Endothelial cell of umbilical vein (primary cell): Measurements from ENCODE around the gene SKAP1. TPM values are rescaled to one million over a fixed set of nuclear protein-coding genes. Genes with fewer than 3 reads are reported as not detected.
"Not testable (repeated sequence)": the region's sequence is repeated elsewhere in the genome, so short reads cannot be mapped to it uniquely, and the experiment has no call there.

Experiments used
- BruUV-seq: library from RNA; stranded (reverse); fragments of 400-500 nt; replicated peaks from 2 replicates; lab custom pipeline; 2021; lab: Mats Ljungman, UMichigan
- CTCF ChIA-PET: fragments of 300-600, 350-600 bp; sonication (Branson Sonifier 250); formaldehyde crosslinking; loops from one replicate; lab custom pipeline; 2021; ENCODE audit warnings: antibody characterized with exemption, inconsistent platforms; lab: Charles Lee
- POLR2A ChIA-PET: fragments of 300-600, 350-600 bp; sonication (Branson Sonifier 250); formaldehyde crosslinking; loops from one replicate; lab custom pipeline; 2021; ENCODE audit warnings: antibody characterized with exemption, inconsistent platforms; lab: Charles Lee
- DNase-seq: peaks from one replicate; pipeline ENCODE4 v3.0.0-alpha.2; 2011; ENCODE audit warnings: low read depth, low spot score
- FAIRE-seq: peaks from 2 replicates; lab custom pipeline; 2011; peaks lifted over from hg19 to GRCh38; lab: Jason Lieb, UNC
- H2AFZ ChIP-seq: 2 replicates; pipeline ENCODE4 v1.6.0; 2012; ENCODE audit warnings: low read depth, low read length, control low read depth, inconsistent platforms
- H3K27ac ChIP-seq: 2 replicates; pipeline ENCODE4 v1.5.1; 2011; ENCODE audit warnings: low read depth, mild to moderate bottlenecking, control low read depth, low read length, moderate library complexity; ENCODE audit not compliant: insufficient read depth
- H3K27me3 ChIP-seq, 2 experiments: 2 replicates each; pipeline versions ENCODE4 v1.6.0 to v1.6.1; 2011; ENCODE audit warnings: low read length in 2 of 2, mixed read lengths in 1 of 2; ENCODE audit not compliant: control insufficient read depth in 2 of 2, insufficient read depth in 2 of 2
- H3K36me3 ChIP-seq, 2 experiments: 2 replicates in 1 of 2; 3 replicates in 1 of 2; pipeline ENCODE4 v1.5.1; 2011; ENCODE audit warnings: low read length in 2 of 2, mild to moderate bottlenecking in 1 of 2, moderate library complexity in 1 of 2; ENCODE audit not compliant: control insufficient read depth in 2 of 2, insufficient read depth in 2 of 2; ENCODE audit errors: extremely low read depth in 1 of 2
- H3K4me1 ChIP-seq: 3 replicates; pipeline ENCODE4 v1.5.1; 2011; ENCODE audit warnings: mild to moderate bottlenecking, low read length; ENCODE audit not compliant: control insufficient read depth, insufficient read depth; ENCODE audit errors: extremely low read depth
- H3K4me2 ChIP-seq: 2 replicates; pipeline ENCODE4 v1.6.1; 2011; ENCODE audit warnings: low read length, control low read depth, mixed read lengths; ENCODE audit not compliant: insufficient read depth
- H3K4me3 ChIP-seq, 3 experiments: fragments of 200-600 bp in 1 of 3; sonication (generic), shearing (Covaris generic) in 1 of 3; replicated peaks in 1 of 3; 2 replicates each; pipeline ENCODE4 v1.5.1; 2011 to 2016; ENCODE audit warnings: control low read depth in 3 of 3, low read length in 3 of 3, mild to moderate bottlenecking in 2 of 3, inconsistent platforms in 1 of 3, low read depth in 1 of 3, moderate library complexity in 1 of 3; ENCODE audit not compliant: insufficient read depth in 1 of 3
- H3K79me2 ChIP-seq: 2 replicates; pipeline ENCODE4 v1.6.0; 2012; ENCODE audit warnings: low read length, inconsistent platforms; ENCODE audit not compliant: control insufficient read depth, insufficient read depth
- H3K9ac ChIP-seq: replicated peaks from 2 replicates; pipeline ENCODE3; 2011; ENCODE audit warnings: low read length, control low read depth; ENCODE audit not compliant: insufficient read depth; ENCODE audit errors: extremely low read depth
- H3K9me1 ChIP-seq: replicated peaks from 3 replicates; pipeline ENCODE4 v1.6.0; 2011; ENCODE audit warnings: mild to moderate bottlenecking, low read length; ENCODE audit not compliant: control insufficient read depth, insufficient read depth; ENCODE audit errors: extremely low read depth
- H3K9me3 ChIP-seq: replicated peaks from 2 replicates; pipeline ENCODE4 v1.5.1; 2012; ENCODE audit warnings: low read length, inconsistent platforms; ENCODE audit not compliant: control insufficient read depth, insufficient read depth
- H4K20me1 ChIP-seq: replicated peaks from 2 replicates; pipeline ENCODE3; 2011; ENCODE audit warnings: mild to moderate bottlenecking, low read length; ENCODE audit not compliant: control insufficient read depth, insufficient read depth; ENCODE audit errors: extremely low read depth
- EZH2 ChIP-seq: IDR thresholded peaks from 2 replicates; pipeline ENCODE4 v1.6.1; 2012; ENCODE audit warnings: borderline replicate concordance, low read depth, mild to moderate bottlenecking, moderate library complexity, low read length, inconsistent platforms; ENCODE audit not compliant: severe bottlenecking
- FOS ChIP-seq: IDR thresholded peaks from 2 replicates; pipeline ENCODE4 v1.6.1; 2011; ENCODE audit warnings: mild to moderate bottlenecking, low read length, moderate library complexity, borderline replicate concordance; ENCODE audit not compliant: insufficient read depth
- GATA2 ChIP-seq: IDR thresholded peaks from 2 replicates; pipeline ENCODE4 v1.7.0; 2011; ENCODE audit warnings: low read depth, mild to moderate bottlenecking, moderate library complexity, mixed read lengths, low read length; ENCODE audit not compliant: insufficient read length, insufficient read depth
- JUN ChIP-seq: IDR thresholded peaks from 2 replicates; pipeline ENCODE4 v1.6.1; 2011; ENCODE audit warnings: borderline replicate concordance, low read depth; ENCODE audit not compliant: insufficient read length, insufficient read depth
- MAX ChIP-seq: IDR thresholded peaks from 2 replicates; pipeline ENCODE4 v1.6.1; 2011; ENCODE audit not compliant: insufficient read depth, insufficient read length
- MYC ChIP-seq: IDR thresholded peaks from one replicate; pipeline ENCODE4 v1.6.1; 2011; ENCODE audit warnings: mild to moderate bottlenecking, low read depth, low read length
- POLR2A ChIP-seq: IDR thresholded peaks from 2 replicates; pipeline ENCODE4 v1.6.1; 2012; ENCODE audit warnings: low read depth, mild to moderate bottlenecking, control low read depth, low read length
- POLR2AphosphoS5 ChIP-seq: IDR thresholded peaks from 2 replicates; pipeline ENCODE4 v1.6.1; 2012; ENCODE audit warnings: low read depth, mild to moderate bottlenecking, control low read depth, low read length, moderate library complexity; ENCODE audit not compliant: insufficient read depth
- dilution Hi-C: fragments of 300-500 bp; cut with MboI; formaldehyde crosslinking; loops from one replicate; pipeline ENCODE4 v1.15.0; 2019; ENCODE audit warnings: low sequenced_read_pairs; ENCODE audit not compliant: extremely low pct_ligation_motif_present
- intact Hi-C: fragments of 100-400 bp; cut with micrococcal nuclease; formaldehyde crosslinking; loops from one replicate; pipeline ENCODE4 v1.10.0; 2022
- polyA plus RNA-seq, 4 experiments: library from polyadenylated mRNA; depleted of rRNA in 3 of 4; stranded (reverse) in 3 of 4; unstranded in 1 of 4; fragments of >200 nt; gene quantifications; 2 replicates each; pipeline versions ENCODE4 v1.2.1 to v1.2.3, GENCODE V29; 2011 to 2012; ENCODE audit warnings: missing spikeins in 1 of 4
- total RNA-seq: library from RNA; stranded (reverse); gene quantifications from 2 replicates; pipeline ENCODE4 v1.2.3, GENCODE V29; 2021
- TF ChIP-seq, protein P1 (sequence below), 2 donors: IDR thresholded peaks; 1 replicate in 1 of 2; 2 replicates in 1 of 2; pipeline ENCODE4 v1.5.1; 2011; ENCODE audit warnings: low read length in 2 of 2, mild to moderate bottlenecking in 2 of 2, moderate library complexity in 2 of 2, control low read depth in 1 of 2, inconsistent platforms in 1 of 2, low read depth in 1 of 2; ENCODE audit not compliant: insufficient read depth in 1 of 2; ENCODE audit errors: extremely low read depth in 1 of 2

Gene SKAP1
- total and polyA plus RNA-seq, 2 donors (not counting 3 experiments of a cell fraction or from before 2014, with no cell fraction given) = 0.75 TPM; not detected in 1

DNA sequence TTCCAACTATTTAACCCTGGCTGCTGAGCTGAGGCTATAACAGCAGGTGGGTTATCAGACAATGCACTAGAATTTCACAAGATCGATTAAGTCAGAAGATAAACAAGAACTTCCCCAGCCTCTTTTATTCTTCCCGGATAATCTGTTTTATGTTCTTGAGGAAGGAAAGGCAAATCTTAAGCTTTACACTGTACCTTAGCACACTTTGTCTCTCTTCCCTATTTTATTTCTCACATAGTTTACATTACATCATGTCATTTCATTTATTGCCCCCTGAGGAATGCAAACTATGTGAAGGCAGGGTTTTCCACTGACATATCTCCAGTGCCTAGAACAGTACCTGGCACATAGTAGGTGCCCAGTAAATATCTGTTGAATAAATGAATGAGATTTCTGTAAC, 139.6 kb downstream of the SKAP1 start:
- Histone ChIP-seq H3K27me3 (no peaks in the 10 kb centered on the region), H3K9ac (no peak overlapping the region), H3K27ac (no peak overlapping the region), H4K20me1 (no peaks in the 10 kb centered on the region), H3K9me3 (no peaks in the 10 kb centered on the region), H3K36me3 (no peaks in the 10 kb centered on the region), H3K9me1 (no peaks in the 10 kb centered on the region), H3K4me1 (peaks cover 14% of the 10 kb centered on the region), H3K4me2 (no peak overlapping the region), H3K79me2 (no peaks in the 10 kb centered on the region), H3K4me3 (no peak overlapping the region), H2AFZ (no peak overlapping the region)
- dilution Hi-C loops = no loop called here
- no peak for FAIRE-seq
- TF ChIP-seq POLR2AphosphoS5 (no peak), EZH2 (no peak), JUN (no peak), FOS (no peak), GATA2 (no peak), MYC (no peak), POLR2A (no peak), MAX (no peak)
- TF ChIP-seq, protein P1, sequence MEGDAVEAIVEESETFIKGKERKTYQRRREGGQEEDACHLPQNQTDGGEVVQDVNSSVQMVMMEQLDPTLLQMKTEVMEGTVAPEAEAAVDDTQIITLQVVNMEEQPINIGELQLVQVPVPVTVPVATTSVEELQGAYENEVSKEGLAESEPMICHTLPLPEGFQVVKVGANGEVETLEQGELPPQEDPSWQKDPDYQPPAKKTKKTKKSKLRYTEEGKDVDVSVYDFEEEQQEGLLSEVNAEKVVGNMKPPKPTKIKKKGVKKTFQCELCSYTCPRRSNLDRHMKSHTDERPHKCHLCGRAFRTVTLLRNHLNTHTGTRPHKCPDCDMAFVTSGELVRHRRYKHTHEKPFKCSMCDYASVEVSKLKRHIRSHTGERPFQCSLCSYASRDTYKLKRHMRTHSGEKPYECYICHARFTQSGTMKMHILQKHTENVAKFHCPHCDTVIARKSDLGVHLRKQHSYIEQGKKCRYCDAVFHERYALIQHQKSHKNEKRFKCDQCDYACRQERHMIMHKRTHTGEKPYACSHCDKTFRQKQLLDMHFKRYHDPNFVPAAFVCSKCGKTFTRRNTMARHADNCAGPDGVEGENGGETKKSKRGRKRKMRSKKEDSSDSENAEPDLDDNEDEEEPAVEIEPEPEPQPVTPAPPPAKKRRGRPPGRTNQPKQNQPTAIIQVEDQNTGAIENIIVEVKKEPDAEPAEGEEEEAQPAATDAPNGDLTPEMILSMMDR (IDR thresholded peaks at IDR 0.05; ENCODE audit: extremely low read depth in 1 of 2, insufficient read depth in 1 of 2, low read depth in 1 of 2, low read length in 2 of 2) = no peak
- no peak for DNase-seq
- POLR2A ChIA-PET = no interaction called here
- CTCF ChIA-PET = interaction anchor here (0.9 to 2.6 kb wide), 5 partner anchors 8 to 45 kb away, joined by 4 to 14 read pairs (median 6); no protein-coding TSS in a partner anchor
- intact Hi-C loops = no loop called here
- BruUV-seq = no TSS peak

DNA sequence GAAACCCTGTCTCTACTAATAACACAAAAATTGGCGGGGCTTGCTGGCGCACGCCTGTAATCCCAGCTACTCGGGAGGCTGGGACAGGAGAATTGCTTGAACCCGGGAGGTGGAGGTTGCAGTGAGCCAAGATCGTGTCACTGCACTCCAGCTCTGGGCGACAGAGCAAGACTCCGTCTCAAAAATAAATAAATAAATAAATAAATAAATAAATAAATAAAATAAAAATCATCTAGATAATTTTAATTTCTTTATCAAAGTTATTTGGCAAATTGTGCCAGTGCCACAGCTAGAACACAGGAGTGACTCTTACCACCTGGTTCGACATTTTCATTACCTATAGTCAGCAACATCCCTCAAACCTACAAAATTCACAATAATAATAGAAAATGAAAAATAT, 143.1 kb downstream of the SKAP1 start:
- H3K9me3 ChIP-seq, H4K20me1 ChIP-seq, H3K27me3 ChIP-seq, FAIRE-seq, H2AFZ ChIP-seq, POLR2A ChIA-PET, dilution Hi-C loops, H3K4me3 ChIP-seq, H3K9ac ChIP-seq, H3K36me3 ChIP-seq, H3K27ac ChIP-seq, H3K4me1 ChIP-seq, H3K9me1 ChIP-seq, H3K4me2 ChIP-seq, intact Hi-C loops, H3K79me2 ChIP-seq, BruUV-seq, DNase-seq: not testable (repeated sequence)
- CTCF ChIA-PET = interaction anchor here (0.9 to 3.4 kb wide), 6 partner anchors 22 to 71 kb away, joined by 3 to 23 read pairs (median 6); no protein-coding TSS in a partner anchor
